ENCODE results near the gene ZCCHC9.

The ZCCHC9 gene

GRCh38 chr5:81305785-81306184 is 4.4 kb downstream of the ZCCHC9 start:
- H3K9ac ChIP-seq (ENCODE audit: low read depth, low read length, poor library complexity, severe bottlenecking) = no peak overlapping the region
- TF ChIP-seq CTCF (conservative IDR thresholded peaks at IDR 0.05; ENCODE audit: low read length) = no peak
- TF ChIP-seq EZH2phosphoT487 (IDR thresholded peaks at IDR 0.05; ENCODE audit: borderline replicate concordance) = no peak
- H3K4me2 ChIP-seq (ENCODE audit: low read depth, low read length, poor library complexity, severe bottlenecking) = no peak overlapping the region
- H3K36me3 ChIP-seq (ENCODE audit: insufficient read depth, low read length) = no peaks in the 10 kb centered on the region
- peaks cover 23% of the 10 kb centered on the region for H3K79me2 ChIP-seq (ENCODE audit: insufficient read depth, low read length)
- no peaks in the 10 kb centered on the region for H3F3A ChIP-seq (ENCODE audit: low read depth)
- H2AFZ ChIP-seq (ENCODE audit: low read length) = no peak overlapping the region
- no peaks in the 10 kb centered on the region for H3K27me3 ChIP-seq (ENCODE audit: insufficient read depth, low read length, poor library complexity, severe bottlenecking)
- no peak overlapping the region for H3K4me3 ChIP-seq (ENCODE audit: low read length, poor library complexity, severe bottlenecking)
- no peaks in the 10 kb centered on the region for H3K9me2 ChIP-seq (replicated peaks; ENCODE audit: low read depth, low read length)
- H3K9me3 ChIP-seq (ENCODE audit: insufficient read depth, low read depth, low read length) = no peaks in the 10 kb centered on the region
- peaks cover 2% of the 10 kb centered on the region for H4K20me1 ChIP-seq (ENCODE audit: insufficient read depth, low read length, poor library complexity, severe bottlenecking)
- H3K4me1 ChIP-seq (ENCODE audit: insufficient read depth, low read length, poor library complexity, severe bottlenecking) = peaks cover 7% of the 10 kb centered on the region

- H3K27me3 ChIP-seq (ENCODE audit: insufficient read depth, low read length, poor library complexity, severe bottlenecking) = no peaks in the 10 kb centered on the region
- TF ChIP-seq EZH2phosphoT487 (IDR thresholded peaks at IDR 0.05; ENCODE audit: borderline replicate concordance) = no peak
- no peak for TF ChIP-seq CTCF (conservative IDR thresholded peaks at IDR 0.05; ENCODE audit: low read length)
- H3K4me3 ChIP-seq (ENCODE audit: low read length, poor library complexity, severe bottlenecking) = no peak overlapping the region
- H3K4me2 ChIP-seq (ENCODE audit: low read depth, low read length, poor library complexity, severe bottlenecking) = no peak overlapping the region
- H3K9me3 ChIP-seq (ENCODE audit: insufficient read depth, low read depth, low read length) = no peaks in the 10 kb centered on the region
- H3K36me3 ChIP-seq (ENCODE audit: insufficient read depth, low read length) = peaks cover 2% of the 10 kb centered on the region; the same call in 1 of the 2 replicates
- H3K4me1 ChIP-seq (ENCODE audit: insufficient read depth, low read length, poor library complexity, severe bottlenecking) = no peaks in the 10 kb centered on the region
- no peaks in the 10 kb centered on the region for H4K20me1 ChIP-seq (ENCODE audit: insufficient read depth, low read length, poor library complexity, severe bottlenecking)
- no peaks in the 10 kb centered on the region for H3K9me2 ChIP-seq (replicated peaks; ENCODE audit: low read depth, low read length)
- no peaks in the 10 kb centered on the region for H3K79me2 ChIP-seq (ENCODE audit: insufficient read depth, low read length)
- no peak overlapping the region for H2AFZ ChIP-seq (ENCODE audit: low read length)
- H3K9ac ChIP-seq (ENCODE audit: low read depth, low read length, poor library complexity, severe bottlenecking) = no peak overlapping the region
- H3F3A ChIP-seq (ENCODE audit: low read depth) = no peaks in the 10 kb centered on the region
Measured at GRCh38 chr5:81308836-81309235, 7.4 kb downstream of the ZCCHC9 start.

GRCh38 chr5:81310402-81311063 is 9.1 kb downstream of the ZCCHC9 start:
- Histone ChIP-seq H3K9ac (ENCODE audit: low read depth, low read length, poor library complexity, severe bottlenecking) (no peak overlapping the region), H3K4me2 (ENCODE audit: low read depth, low read length, poor library complexity, severe bottlenecking) (no peak overlapping the region), H3K27me3 (ENCODE audit: insufficient read depth, low read length, poor library complexity, severe bottlenecking) (no peaks in the 10 kb centered on the region), H3K9me3 (ENCODE audit: insufficient read depth, low read depth, low read length) (no peaks in the 10 kb centered on the region), H3K4me3 (ENCODE audit: low read length, poor library complexity, severe bottlenecking) (no peak overlapping the region), H3F3A (ENCODE audit: low read depth) (no peaks in the 10 kb centered on the region), H4K20me1 (ENCODE audit: insufficient read depth, low read length, poor library complexity, severe bottlenecking) (no peaks in the 10 kb centered on the region), H3K9me2 (replicated peaks; ENCODE audit: low read depth, low read length) (no peaks in the 10 kb centered on the region), H3K36me3 (ENCODE audit: insufficient read depth, low read length) (peaks cover 2% of the 10 kb centered on the region; the same call in 1 of the 2 replicates), H2AFZ (ENCODE audit: low read length) (no peak overlapping the region), H3K4me1 (ENCODE audit: insufficient read depth, low read length, poor library complexity, severe bottlenecking) (no peaks in the 10 kb centered on the region), H3K79me2 (ENCODE audit: insufficient read depth, low read length) (no peaks in the 10 kb centered on the region)
- no peak for TF ChIP-seq CTCF (conservative IDR thresholded peaks at IDR 0.05; ENCODE audit: low read length)
- no peak for TF ChIP-seq EZH2phosphoT487 (IDR thresholded peaks at IDR 0.05; ENCODE audit: borderline replicate concordance)

Data from Loucy (cell line).